Measurements from ENCODE around the gene TANC1.

- TF ChIP-seq, protein P1, sequence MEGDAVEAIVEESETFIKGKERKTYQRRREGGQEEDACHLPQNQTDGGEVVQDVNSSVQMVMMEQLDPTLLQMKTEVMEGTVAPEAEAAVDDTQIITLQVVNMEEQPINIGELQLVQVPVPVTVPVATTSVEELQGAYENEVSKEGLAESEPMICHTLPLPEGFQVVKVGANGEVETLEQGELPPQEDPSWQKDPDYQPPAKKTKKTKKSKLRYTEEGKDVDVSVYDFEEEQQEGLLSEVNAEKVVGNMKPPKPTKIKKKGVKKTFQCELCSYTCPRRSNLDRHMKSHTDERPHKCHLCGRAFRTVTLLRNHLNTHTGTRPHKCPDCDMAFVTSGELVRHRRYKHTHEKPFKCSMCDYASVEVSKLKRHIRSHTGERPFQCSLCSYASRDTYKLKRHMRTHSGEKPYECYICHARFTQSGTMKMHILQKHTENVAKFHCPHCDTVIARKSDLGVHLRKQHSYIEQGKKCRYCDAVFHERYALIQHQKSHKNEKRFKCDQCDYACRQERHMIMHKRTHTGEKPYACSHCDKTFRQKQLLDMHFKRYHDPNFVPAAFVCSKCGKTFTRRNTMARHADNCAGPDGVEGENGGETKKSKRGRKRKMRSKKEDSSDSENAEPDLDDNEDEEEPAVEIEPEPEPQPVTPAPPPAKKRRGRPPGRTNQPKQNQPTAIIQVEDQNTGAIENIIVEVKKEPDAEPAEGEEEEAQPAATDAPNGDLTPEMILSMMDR (IDR thresholded peaks at IDR 0.05), result no peak
- TF ChIP-seq ZFX (IDR thresholded peaks at IDR 0.05; ENCODE audit: borderline replicate concordance), result no peak
Observed at GRCh38 chr2:159196393-159196925, 228.0 kb downstream of the TANC1 start.
